B cell (primary cell): ENCODE data around the gene SH3YL1.

Source experiments
- EZH2 ChIP-seq: IDR thresholded peaks from 2 replicates; pipeline ENCODE4 v1.6.1; 2012; ENCODE audit warnings: borderline replicate concordance, low read depth, mild to moderate bottlenecking, moderate library complexity, low read length; ENCODE audit not compliant: insufficient read depth, poor library complexity, severe bottlenecking
- TF ChIP-seq, protein P1 (sequence below): fragments of 200-600 bp; IDR thresholded peaks from one replicate; pipeline ENCODE4 v1.8.0; 2022; ENCODE audit warnings: antibody characterized with exemption, mild to moderate bottlenecking

DNA sequence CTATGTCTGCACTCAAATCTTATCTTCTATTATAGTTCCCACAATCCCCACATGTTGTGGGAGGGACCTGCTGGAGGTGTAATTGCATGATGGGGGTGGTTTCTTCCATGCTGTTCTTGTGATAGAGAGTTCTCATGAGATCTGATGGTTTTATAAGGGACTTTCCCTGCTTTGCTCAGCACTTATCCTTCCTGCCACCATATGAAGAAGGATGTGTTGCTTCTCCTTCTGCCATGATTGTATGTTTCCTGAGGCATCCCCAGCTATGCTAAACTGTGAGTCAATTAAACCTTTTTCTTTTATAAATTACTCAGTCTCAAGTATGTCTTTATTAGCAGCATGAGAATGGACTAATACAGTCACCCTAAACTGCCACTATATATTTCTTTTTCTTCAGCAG lies 79.1 kb downstream of the SH3YL1 start:
- TF ChIP-seq, protein P1, sequence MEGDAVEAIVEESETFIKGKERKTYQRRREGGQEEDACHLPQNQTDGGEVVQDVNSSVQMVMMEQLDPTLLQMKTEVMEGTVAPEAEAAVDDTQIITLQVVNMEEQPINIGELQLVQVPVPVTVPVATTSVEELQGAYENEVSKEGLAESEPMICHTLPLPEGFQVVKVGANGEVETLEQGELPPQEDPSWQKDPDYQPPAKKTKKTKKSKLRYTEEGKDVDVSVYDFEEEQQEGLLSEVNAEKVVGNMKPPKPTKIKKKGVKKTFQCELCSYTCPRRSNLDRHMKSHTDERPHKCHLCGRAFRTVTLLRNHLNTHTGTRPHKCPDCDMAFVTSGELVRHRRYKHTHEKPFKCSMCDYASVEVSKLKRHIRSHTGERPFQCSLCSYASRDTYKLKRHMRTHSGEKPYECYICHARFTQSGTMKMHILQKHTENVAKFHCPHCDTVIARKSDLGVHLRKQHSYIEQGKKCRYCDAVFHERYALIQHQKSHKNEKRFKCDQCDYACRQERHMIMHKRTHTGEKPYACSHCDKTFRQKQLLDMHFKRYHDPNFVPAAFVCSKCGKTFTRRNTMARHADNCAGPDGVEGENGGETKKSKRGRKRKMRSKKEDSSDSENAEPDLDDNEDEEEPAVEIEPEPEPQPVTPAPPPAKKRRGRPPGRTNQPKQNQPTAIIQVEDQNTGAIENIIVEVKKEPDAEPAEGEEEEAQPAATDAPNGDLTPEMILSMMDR: no peak
- no peak for TF ChIP-seq EZH2
